PC-3 (cell line): Measurements from ENCODE around the gene LMAN1.

Experiments used
- EZH2phosphoT487 ChIP-seq: fragments of 300-600 bp; sonication (generic); IDR thresholded peaks from 2 replicates; pipeline ENCODE4 v1.6.1; 2018; ENCODE audit warnings: mild to moderate bottlenecking, antibody characterized with exemption, low read length, borderline replicate concordance
- TF ChIP-seq, protein P1 (sequence below): fragments of 300-600 bp; sonication (generic); conservative IDR thresholded peaks from 2 replicates; pipeline ENCODE4 v1.5.1; 2017; ENCODE audit warnings: antibody characterized with exemption, low read depth, mild to moderate bottlenecking, low read length

DNA sequence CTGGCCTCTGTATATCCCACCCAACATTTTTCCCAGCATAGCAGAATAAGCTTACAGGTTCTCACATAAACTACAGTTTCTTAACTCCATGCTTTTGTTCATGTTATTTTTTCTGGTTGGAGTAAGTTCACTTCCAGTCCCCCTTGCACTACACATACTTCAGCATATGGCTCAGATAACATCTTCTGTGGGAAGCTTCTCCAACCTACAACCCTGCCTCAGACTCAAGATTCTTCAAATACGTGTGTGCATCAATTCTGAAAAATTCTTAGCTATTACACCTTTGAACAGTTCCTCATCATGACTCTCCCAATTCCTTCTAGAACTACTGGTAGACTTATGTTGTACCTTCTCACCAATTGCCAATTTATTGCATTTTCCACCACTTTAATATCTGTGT is 33.1 kb downstream of the LMAN1 start:
- TF ChIP-seq, protein P1, sequence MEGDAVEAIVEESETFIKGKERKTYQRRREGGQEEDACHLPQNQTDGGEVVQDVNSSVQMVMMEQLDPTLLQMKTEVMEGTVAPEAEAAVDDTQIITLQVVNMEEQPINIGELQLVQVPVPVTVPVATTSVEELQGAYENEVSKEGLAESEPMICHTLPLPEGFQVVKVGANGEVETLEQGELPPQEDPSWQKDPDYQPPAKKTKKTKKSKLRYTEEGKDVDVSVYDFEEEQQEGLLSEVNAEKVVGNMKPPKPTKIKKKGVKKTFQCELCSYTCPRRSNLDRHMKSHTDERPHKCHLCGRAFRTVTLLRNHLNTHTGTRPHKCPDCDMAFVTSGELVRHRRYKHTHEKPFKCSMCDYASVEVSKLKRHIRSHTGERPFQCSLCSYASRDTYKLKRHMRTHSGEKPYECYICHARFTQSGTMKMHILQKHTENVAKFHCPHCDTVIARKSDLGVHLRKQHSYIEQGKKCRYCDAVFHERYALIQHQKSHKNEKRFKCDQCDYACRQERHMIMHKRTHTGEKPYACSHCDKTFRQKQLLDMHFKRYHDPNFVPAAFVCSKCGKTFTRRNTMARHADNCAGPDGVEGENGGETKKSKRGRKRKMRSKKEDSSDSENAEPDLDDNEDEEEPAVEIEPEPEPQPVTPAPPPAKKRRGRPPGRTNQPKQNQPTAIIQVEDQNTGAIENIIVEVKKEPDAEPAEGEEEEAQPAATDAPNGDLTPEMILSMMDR, result no peak
- TF ChIP-seq EZH2phosphoT487, result no peak
